ENCODE data around the gene CSF3. TPM values are rescaled to one million over a fixed set of nuclear protein-coding genes. Genes with fewer than 3 reads are reported as not detected.

CSF3 gene
- total RNA-seq, 1 donor from 2014 or later: not detected

DNA sequence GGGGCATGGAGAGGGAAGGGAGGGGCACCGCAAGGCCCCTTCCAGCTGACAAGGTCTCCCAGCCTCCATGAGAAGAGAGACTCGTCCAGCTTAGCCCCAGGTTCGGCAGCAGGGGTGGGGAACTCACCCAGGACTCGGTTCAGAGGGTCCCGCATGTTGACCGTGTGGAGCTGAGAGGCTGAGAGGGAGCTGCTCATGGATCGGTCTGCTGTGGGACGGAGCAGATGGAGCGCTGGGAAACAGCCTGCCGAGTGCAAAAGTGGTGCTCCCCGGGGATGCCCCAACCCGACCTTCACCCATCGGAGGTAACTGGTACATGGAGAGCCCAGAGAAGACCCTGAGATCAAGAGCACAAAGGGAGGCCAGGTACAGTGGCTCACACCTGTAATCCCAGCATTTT lies 4.9 kb downstream of the CSF3 start:
- ATAC-seq (ENCODE audit: low read depth) (no peak), DNase-seq (no peak)
- POLR2A ChIA-PET: interaction anchor here (0.7 kb wide), 1 partner anchor 393 kb away, joined by 3 read pairs; the partner anchor contains the start of gene PPP1R1B
- Mint-ChIP-seq H3K36me3 (ENCODE audit: low read depth) (peaks cover 57% of the 10 kb centered on the region), H3K27me3 (no peaks in the 10 kb centered on the region), H3K4me3 (no peak overlapping the region), H3K4me1 (no peaks in the 10 kb centered on the region), H3K27ac (no peak overlapping the region), H3K9me3 (no peaks in the 10 kb centered on the region)
- CTCF ChIA-PET: no interaction called here
- TF ChIP-seq, protein P1, sequence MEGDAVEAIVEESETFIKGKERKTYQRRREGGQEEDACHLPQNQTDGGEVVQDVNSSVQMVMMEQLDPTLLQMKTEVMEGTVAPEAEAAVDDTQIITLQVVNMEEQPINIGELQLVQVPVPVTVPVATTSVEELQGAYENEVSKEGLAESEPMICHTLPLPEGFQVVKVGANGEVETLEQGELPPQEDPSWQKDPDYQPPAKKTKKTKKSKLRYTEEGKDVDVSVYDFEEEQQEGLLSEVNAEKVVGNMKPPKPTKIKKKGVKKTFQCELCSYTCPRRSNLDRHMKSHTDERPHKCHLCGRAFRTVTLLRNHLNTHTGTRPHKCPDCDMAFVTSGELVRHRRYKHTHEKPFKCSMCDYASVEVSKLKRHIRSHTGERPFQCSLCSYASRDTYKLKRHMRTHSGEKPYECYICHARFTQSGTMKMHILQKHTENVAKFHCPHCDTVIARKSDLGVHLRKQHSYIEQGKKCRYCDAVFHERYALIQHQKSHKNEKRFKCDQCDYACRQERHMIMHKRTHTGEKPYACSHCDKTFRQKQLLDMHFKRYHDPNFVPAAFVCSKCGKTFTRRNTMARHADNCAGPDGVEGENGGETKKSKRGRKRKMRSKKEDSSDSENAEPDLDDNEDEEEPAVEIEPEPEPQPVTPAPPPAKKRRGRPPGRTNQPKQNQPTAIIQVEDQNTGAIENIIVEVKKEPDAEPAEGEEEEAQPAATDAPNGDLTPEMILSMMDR (IDR thresholded peaks at IDR 0.05): no peak
- intact Hi-C loops (cut with micrococcal nuclease): no loop called here

DNA sequence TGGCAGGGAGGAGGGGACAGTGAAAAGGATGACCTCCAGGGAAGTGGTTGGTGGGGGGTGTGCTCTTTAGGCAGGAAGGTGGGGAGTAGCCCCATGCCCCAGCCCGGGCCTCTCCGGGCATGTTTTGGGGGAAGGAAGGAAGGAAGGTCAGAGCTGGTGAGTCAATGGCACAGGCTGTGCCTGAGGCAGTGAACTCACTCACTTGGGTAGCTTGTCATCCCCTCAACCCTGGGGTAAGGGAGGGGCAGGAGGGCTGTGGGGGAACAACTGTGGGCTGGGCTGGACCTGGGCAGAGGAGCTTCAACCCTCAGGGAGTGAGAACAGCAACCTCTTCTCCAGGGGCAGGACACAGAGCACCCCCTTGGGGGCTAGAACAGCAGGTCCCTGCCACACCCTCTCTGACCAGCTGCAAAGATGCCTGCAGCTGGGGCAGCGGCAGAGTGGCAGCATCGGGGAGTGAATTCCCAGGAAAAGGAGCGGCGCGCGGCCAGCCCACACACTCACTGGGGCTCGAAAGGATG lies 6.3 kb downstream of the CSF3 start:
- peaks cover 71% of the 10 kb centered on the region for H3K36me3 Mint-ChIP-seq (ENCODE audit: low read depth)
- ATAC-seq (ENCODE audit: low read depth) (no peak), DNase-seq (no peak)
- no peaks in the 10 kb centered on the region for H3K27me3 Mint-ChIP-seq
- intact Hi-C loops (cut with micrococcal nuclease): no loop called here
- H3K9me3 Mint-ChIP-seq: no peaks in the 10 kb centered on the region
- no peak overlapping the region for H3K4me3 Mint-ChIP-seq
- TF ChIP-seq, protein P1 (IDR thresholded peaks at IDR 0.05): no peak
- CTCF ChIA-PET: interaction anchor here (1.0 kb wide), 1 partner anchor 65 kb away, joined by 5 read pairs; no protein-coding TSS in a partner anchor
- H3K4me1 Mint-ChIP-seq: no peaks in the 10 kb centered on the region
- POLR2A ChIA-PET: no interaction called here
- no peak overlapping the region for H3K27ac Mint-ChIP-seq

DNA sequence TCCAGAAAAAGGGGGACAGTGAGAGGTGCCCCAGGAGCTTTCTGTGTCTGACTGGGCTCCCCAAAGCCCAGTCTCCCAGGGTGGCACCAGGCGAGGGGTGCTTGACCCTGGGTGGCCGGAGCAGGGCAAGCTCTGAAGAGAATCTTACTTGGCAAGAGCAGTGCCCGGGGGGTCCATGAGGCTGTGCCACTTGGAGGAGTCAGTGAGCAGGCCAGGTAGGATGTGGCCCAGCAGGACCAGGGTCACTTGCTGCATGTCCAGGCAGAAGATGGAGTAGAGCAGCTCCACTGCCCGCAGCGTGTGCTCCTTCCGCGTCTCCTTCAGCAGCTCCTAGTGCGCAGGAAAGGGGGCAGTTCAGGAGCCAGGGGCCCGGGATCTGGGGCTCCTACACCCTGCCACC lies 7.3 kb downstream of the CSF3 start:
- TF ChIP-seq, protein P1 (IDR thresholded peaks at IDR 0.05): no peak
- CTCF ChIA-PET: no interaction called here
- DNase-seq (no peak), ATAC-seq (ENCODE audit: low read depth) (no peak)
- H3K4me3 Mint-ChIP-seq: no peak overlapping the region
- H3K27ac Mint-ChIP-seq: no peak overlapping the region
- intact Hi-C loops (cut with micrococcal nuclease): no loop called here
- no peaks in the 10 kb centered on the region for H3K27me3 Mint-ChIP-seq
- H3K36me3 Mint-ChIP-seq (ENCODE audit: low read depth): peaks cover 79% of the 10 kb centered on the region
- no peaks in the 10 kb centered on the region for H3K4me1 Mint-ChIP-seq
- POLR2A ChIA-PET: interaction anchor here (0.6 kb wide), 1 partner anchor 124 kb away, joined by 6 read pairs; no protein-coding TSS in a partner anchor
- H3K9me3 Mint-ChIP-seq: no peaks in the 10 kb centered on the region

DNA sequence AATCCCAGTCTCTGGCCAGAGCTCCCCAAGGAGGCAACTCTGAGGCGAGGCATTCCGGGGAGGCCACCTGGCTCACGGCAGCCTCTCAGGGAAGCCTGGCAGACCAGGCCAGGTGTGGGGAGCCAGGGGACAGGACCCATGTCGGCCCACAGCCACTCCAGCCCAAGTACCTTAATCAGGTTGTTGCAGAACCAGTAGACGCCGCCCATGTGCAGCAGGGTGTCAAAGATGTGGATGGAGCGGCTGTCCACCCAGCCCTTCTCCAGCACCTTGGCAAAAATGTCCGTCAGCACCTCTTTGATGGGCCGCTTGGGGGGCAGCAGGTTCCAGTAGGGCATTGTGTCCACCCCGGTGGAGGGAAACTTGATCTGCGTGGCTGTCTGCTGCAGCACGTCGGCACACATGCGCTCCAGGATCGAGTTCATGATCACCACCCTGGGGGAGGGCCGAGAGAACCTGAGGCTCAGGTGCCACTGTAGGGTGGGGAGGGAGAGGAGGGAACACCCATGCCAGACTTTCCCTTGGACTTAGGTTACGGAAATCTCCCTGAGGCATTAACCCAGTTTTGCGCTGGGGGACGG lies 7.8 kb downstream of the CSF3 start:
- peaks cover 79% of the 10 kb centered on the region for H3K36me3 Mint-ChIP-seq (ENCODE audit: low read depth)
- no peaks in the 10 kb centered on the region for H3K27me3 Mint-ChIP-seq
- DNase-seq (no peak), ATAC-seq (ENCODE audit: low read depth) (no peak)
- TF ChIP-seq, protein P1 (IDR thresholded peaks at IDR 0.05): no peak
- H3K27ac Mint-ChIP-seq: no peak overlapping the region
- intact Hi-C loops (cut with micrococcal nuclease): no loop called here
- CTCF ChIA-PET: no interaction called here
- no peaks in the 10 kb centered on the region for H3K4me1 Mint-ChIP-seq
- POLR2A ChIA-PET: interaction anchor here (0.6 kb wide), 1 partner anchor 123 kb away, joined by 6 read pairs; no protein-coding TSS in a partner anchor
- no peaks in the 10 kb centered on the region for H3K9me3 Mint-ChIP-seq
- H3K4me3 Mint-ChIP-seq: no peak overlapping the region

DNA sequence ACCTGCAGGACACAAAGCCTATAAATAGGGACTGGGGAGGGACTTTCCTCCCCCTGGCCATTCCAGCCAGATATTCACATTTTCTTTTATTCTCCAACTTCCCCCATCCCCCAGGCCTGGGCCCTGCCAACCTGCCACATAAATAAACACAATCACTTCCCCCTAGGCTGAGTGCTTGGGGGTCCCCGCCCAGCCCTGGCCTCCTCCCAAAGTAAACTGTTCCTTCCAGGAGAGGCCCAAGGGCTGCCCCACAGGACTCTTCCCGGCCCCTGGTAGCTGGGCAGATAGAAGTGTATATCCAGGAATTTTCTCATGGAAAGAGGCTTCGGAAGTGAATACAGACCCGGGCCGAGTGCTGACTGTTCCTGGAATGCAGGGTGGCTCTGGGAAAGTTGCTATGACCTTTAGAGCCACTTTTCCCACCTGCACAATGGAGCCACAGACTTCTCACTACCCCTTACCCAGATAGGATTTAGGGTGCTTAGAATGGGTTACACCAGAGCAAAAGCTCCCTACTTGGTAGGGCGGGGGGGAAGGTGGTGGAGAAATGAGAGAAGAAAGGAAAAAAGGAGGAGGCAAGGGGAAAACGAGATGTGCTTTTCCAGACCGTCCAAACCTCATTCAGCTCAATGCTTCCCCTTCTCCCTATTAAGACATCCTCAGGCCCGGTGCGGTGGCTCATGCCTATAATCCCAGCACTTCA lies 8.5 kb downstream of the CSF3 start:
- intact Hi-C loops (cut with micrococcal nuclease): no loop called here
- H3K27ac Mint-ChIP-seq: no peak overlapping the region
- no peaks in the 10 kb centered on the region for H3K4me1 Mint-ChIP-seq
- DNase-seq (no peak), ATAC-seq (ENCODE audit: low read depth) (no peak)
- POLR2A ChIA-PET: no interaction called here
- H3K4me3 Mint-ChIP-seq: no peak overlapping the region
- H3K27me3 Mint-ChIP-seq: no peaks in the 10 kb centered on the region
- TF ChIP-seq, protein P1 (IDR thresholded peaks at IDR 0.05): no peak
- no peaks in the 10 kb centered on the region for H3K9me3 Mint-ChIP-seq
- peaks cover 79% of the 10 kb centered on the region for H3K36me3 Mint-ChIP-seq (ENCODE audit: low read depth)
- CTCF ChIA-PET: interaction anchor here (1.1 kb wide), 1 partner anchor 168 kb away, joined by 3 read pairs; no protein-coding TSS in a partner anchor

Data from activated B cell treated with CpG ODN at 0.5 μM for 24 hours (primary cell).